ENCODE results near the gene SUCLG2.

The SUCLG2 gene

GRCh38 chr3:67500709-67501108, 153.7 kb downstream of the SUCLG2 start:
- Histone ChIP-seq H3K9me2 (replicated peaks; ENCODE audit: insufficient read depth, low read length) (no peaks in the 10 kb centered on the region), H3K79me2 (ENCODE audit: low read length) (no peaks in the 10 kb centered on the region), H3K9ac (ENCODE audit: low read length) (no peak overlapping the region), H4K20me1 (ENCODE audit: insufficient read depth, low read length) (no peaks in the 10 kb centered on the region), H3K4me1 (ENCODE audit: low read length) (no peaks in the 10 kb centered on the region), H3K9me3 (replicated peaks; ENCODE audit: insufficient read depth, low read length) (no peaks in the 10 kb centered on the region), H3K4me3 (ENCODE audit: low read length) (no peak overlapping the region), H3K27me3 (replicated peaks; ENCODE audit: insufficient read depth, low read length) (no peaks in the 10 kb centered on the region), H3K4me2 (ENCODE audit: low read depth, low read length) (no peak overlapping the region), H2AFZ (ENCODE audit: low read length) (no peak overlapping the region), H3F3A (ENCODE audit: insufficient read depth, low read length) (no peaks in the 10 kb centered on the region), H3K27ac (ENCODE audit: low read length) (no peak overlapping the region), H3K36me3 (replicated peaks; ENCODE audit: insufficient read depth, low read length) (no peaks in the 10 kb centered on the region)
- TF ChIP-seq EZH2 (optimal IDR thresholded peaks at IDR 0.05; ENCODE audit: low read depth, low read length), result no peak
- TF ChIP-seq EZH2phosphoT487 (IDR thresholded peaks at IDR 0.05; ENCODE audit: low read length), result no peak
- TF ChIP-seq CTCF (IDR thresholded peaks at IDR 0.05; ENCODE audit: low read length), result no peak
- no peak for DNase-seq

GRCh38 chr3:67497746-67498145, 156.7 kb downstream of the SUCLG2 start:
- TF ChIP-seq CTCF (IDR thresholded peaks at IDR 0.05; ENCODE audit: low read length) (no peak), EZH2 (optimal IDR thresholded peaks at IDR 0.05; ENCODE audit: low read depth, low read length) (no peak), EZH2phosphoT487 (IDR thresholded peaks at IDR 0.05; ENCODE audit: low read length) (no peak)
- Histone ChIP-seq H3K79me2 (ENCODE audit: low read length) (no peaks in the 10 kb centered on the region), H3F3A (ENCODE audit: insufficient read depth, low read length) (no peaks in the 10 kb centered on the region), H3K4me1 (ENCODE audit: low read length) (no peaks in the 10 kb centered on the region), H3K9me2 (replicated peaks; ENCODE audit: insufficient read depth, low read length) (no peaks in the 10 kb centered on the region), H3K36me3 (replicated peaks; ENCODE audit: insufficient read depth, low read length) (no peaks in the 10 kb centered on the region), H4K20me1 (ENCODE audit: insufficient read depth, low read length) (no peaks in the 10 kb centered on the region), H3K9me3 (replicated peaks; ENCODE audit: insufficient read depth, low read length) (no peaks in the 10 kb centered on the region), H3K9ac (ENCODE audit: low read length) (no peak overlapping the region), H3K4me2 (ENCODE audit: low read depth, low read length) (no peak overlapping the region), H3K27me3 (replicated peaks; ENCODE audit: insufficient read depth, low read length) (no peaks in the 10 kb centered on the region), H3K4me3 (ENCODE audit: low read length) (no peak overlapping the region), H3K27ac (ENCODE audit: low read length) (no peak overlapping the region), H2AFZ (ENCODE audit: low read length) (no peak overlapping the region)
- no peak for DNase-seq

GRCh38 chr3:67495751-67496150, 158.7 kb downstream of the SUCLG2 start:
- Histone ChIP-seq H3F3A (ENCODE audit: insufficient read depth, low read length) (no peaks in the 10 kb centered on the region), H3K4me2 (ENCODE audit: low read depth, low read length) (no peak overlapping the region), H2AFZ (ENCODE audit: low read length) (no peak overlapping the region), H3K4me3 (ENCODE audit: low read length) (no peak overlapping the region), H3K4me1 (ENCODE audit: low read length) (no peaks in the 10 kb centered on the region), H4K20me1 (ENCODE audit: insufficient read depth, low read length) (no peaks in the 10 kb centered on the region), H3K27ac (ENCODE audit: low read length) (no peak overlapping the region), H3K9ac (ENCODE audit: low read length) (no peak overlapping the region), H3K27me3 (replicated peaks; ENCODE audit: insufficient read depth, low read length) (no peaks in the 10 kb centered on the region), H3K9me3 (replicated peaks; ENCODE audit: insufficient read depth, low read length) (no peaks in the 10 kb centered on the region), H3K9me2 (replicated peaks; ENCODE audit: insufficient read depth, low read length) (no peaks in the 10 kb centered on the region), H3K79me2 (ENCODE audit: low read length) (no peaks in the 10 kb centered on the region), H3K36me3 (replicated peaks; ENCODE audit: insufficient read depth, low read length) (no peaks in the 10 kb centered on the region)
- no peak for DNase-seq
- TF ChIP-seq EZH2 (optimal IDR thresholded peaks at IDR 0.05; ENCODE audit: low read depth, low read length) (no peak), EZH2phosphoT487 (IDR thresholded peaks at IDR 0.05; ENCODE audit: low read length) (no peak), CTCF (IDR thresholded peaks at IDR 0.05; ENCODE audit: low read length) (no peak)

All from MM.1S (cell line).